ENCODE data around the gene PRRC2A.

DNA sequence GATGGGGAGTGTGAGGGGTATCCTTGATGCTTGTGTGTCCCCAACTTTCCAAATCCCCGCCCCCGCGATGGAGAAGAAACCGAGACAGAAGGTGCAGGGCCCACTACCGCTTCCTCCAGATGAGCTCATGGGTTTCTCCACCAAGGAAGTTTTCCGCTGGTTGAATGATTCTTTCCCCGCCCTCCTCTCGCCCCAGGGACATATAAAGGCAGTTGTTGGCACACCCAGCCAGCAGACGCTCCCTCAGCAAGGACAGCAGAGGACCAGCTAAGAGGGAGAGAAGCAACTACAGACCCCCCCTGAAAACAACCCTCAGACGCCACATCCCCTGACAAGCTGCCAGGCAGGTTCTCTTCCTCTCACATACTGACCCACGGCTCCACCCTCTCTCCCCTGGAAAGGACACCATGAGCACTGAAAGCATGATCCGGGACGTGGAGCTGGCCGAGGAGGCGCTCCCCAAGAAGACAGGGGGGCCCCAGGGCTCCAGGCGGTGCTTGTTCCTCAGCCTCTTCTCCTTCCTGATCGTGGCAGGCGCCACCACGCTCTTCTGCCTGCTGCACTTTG, 45.1 kb upstream of the PRRC2A start, which contains the start of gene TNF:
- TF ChIP-seq POLR2AphosphoS5 (IDR thresholded peaks at IDR 0.05), result peak; percentile 50 to 81 (median 80)
- TF ChIP-seq, protein P1, sequence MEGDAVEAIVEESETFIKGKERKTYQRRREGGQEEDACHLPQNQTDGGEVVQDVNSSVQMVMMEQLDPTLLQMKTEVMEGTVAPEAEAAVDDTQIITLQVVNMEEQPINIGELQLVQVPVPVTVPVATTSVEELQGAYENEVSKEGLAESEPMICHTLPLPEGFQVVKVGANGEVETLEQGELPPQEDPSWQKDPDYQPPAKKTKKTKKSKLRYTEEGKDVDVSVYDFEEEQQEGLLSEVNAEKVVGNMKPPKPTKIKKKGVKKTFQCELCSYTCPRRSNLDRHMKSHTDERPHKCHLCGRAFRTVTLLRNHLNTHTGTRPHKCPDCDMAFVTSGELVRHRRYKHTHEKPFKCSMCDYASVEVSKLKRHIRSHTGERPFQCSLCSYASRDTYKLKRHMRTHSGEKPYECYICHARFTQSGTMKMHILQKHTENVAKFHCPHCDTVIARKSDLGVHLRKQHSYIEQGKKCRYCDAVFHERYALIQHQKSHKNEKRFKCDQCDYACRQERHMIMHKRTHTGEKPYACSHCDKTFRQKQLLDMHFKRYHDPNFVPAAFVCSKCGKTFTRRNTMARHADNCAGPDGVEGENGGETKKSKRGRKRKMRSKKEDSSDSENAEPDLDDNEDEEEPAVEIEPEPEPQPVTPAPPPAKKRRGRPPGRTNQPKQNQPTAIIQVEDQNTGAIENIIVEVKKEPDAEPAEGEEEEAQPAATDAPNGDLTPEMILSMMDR (IDR thresholded peaks at IDR 0.05), result no peak
- TF ChIP-seq EP300 (IDR thresholded peaks at IDR 0.05), result no peak
- peak; percentile 49 to 58 for TF ChIP-seq POLR2A (IDR thresholded peaks at IDR 0.05)

All from sigmoid colon (tissue), 4 donors.